Panc1 (cell line): ENCODE measurements around the gene CCDC85A. TPM values are rescaled to one million over a fixed set of nuclear protein-coding genes. Genes with fewer than 3 reads are reported as not detected.

Experiments used
- ATAC-seq: fragments of 200-7000 bp; cut with Tn5 transposase; 2 replicates; pipeline ENCODE4 v1.9.1; 2020; ENCODE audit warnings: mild to moderate bottlenecking, moderate library complexity
- BruUV-seq: library from RNA; stranded (reverse); fragments of 400-500 nt; replicated peaks from 2 replicates; lab custom pipeline; 2021; lab: Mats Ljungman, UMichigan
- CTCF ChIA-PET: fragments of 300-600 bp; sonication (Branson Sonifier 250); formaldehyde crosslinking; loops from one replicate; lab custom pipeline; 2022; ENCODE audit warnings: antibody characterized with exemption; lab: Charles Lee
- POLR2A ChIA-PET: fragments of 300-600 bp; sonication (Branson Sonifier 250); formaldehyde crosslinking; loops from one replicate; lab custom pipeline; 2022; ENCODE audit warnings: antibody characterized with exemption; lab: Charles Lee
- DNase-seq: peaks from one replicate; pipeline ENCODE4 v3.0.0-alpha.2; 2010; ENCODE audit warnings: low read depth, low spot score
- H3K27ac ChIP-seq: 2 replicates; pipeline ENCODE4 v1.5.1; 2011; ENCODE audit warnings: mild to moderate bottlenecking, low read length, inconsistent platforms
- H3K27me3 ChIP-seq: fragments of 200-500 bp; sonication (Bioruptor generic); 2 replicates; pipeline ENCODE4 v1.6.0; 2014; ENCODE audit warnings: low read length, inconsistent platforms; ENCODE audit not compliant: control insufficient read depth, insufficient read depth
- H3K36me3 ChIP-seq: fragments of 200-500 bp; sonication (Bioruptor generic); 2 replicates; pipeline ENCODE4 v1.5.1; 2014; ENCODE audit warnings: inconsistent platforms, mild to moderate bottlenecking, low read length, moderate library complexity; ENCODE audit not compliant: control insufficient read depth, insufficient read depth
- H3K4me1 ChIP-seq: 2 replicates; pipeline ENCODE4 v1.5.1; 2011; ENCODE audit warnings: inconsistent platforms, mild to moderate bottlenecking, low read length, moderate library complexity; ENCODE audit not compliant: control insufficient read depth, insufficient read depth
- H3K4me3 ChIP-seq, 2 experiments: 2 replicates each; pipeline ENCODE4 v1.5.1; 2011 to 2012; ENCODE audit warnings: low read depth in 2 of 2, low read length in 2 of 2, mild to moderate bottlenecking in 2 of 2, inconsistent platforms in 1 of 2, moderate library complexity in 1 of 2
- H3K9me3 ChIP-seq: fragments of 200-500 bp; sonication (Bioruptor generic); 2 replicates; pipeline ENCODE4 v1.5.1; 2014; ENCODE audit warnings: low read depth, mild to moderate bottlenecking, inconsistent platforms, low read length, moderate library complexity; ENCODE audit not compliant: control insufficient read depth, insufficient read depth
- CTCF ChIP-seq: fragments of 450-650 bp; IDR thresholded peaks from 2 replicates; pipeline ENCODE4 v1.5.1; 2017; ENCODE audit warnings: mild to moderate bottlenecking
- POLR2AphosphoS5 ChIP-seq: IDR thresholded peaks from 2 replicates; pipeline ENCODE4 v1.6.1; 2012; ENCODE audit warnings: mild to moderate bottlenecking, low read depth, low read length, moderate library complexity
- REST ChIP-seq, 2 experiments: IDR thresholded peaks; 2 replicates each; pipeline ENCODE4 v1.6.1; 2011 to 2012; ENCODE audit warnings: low read depth in 2 of 2, control low read depth in 1 of 2, low read length in 1 of 2, mild to moderate bottlenecking in 1 of 2, moderate library complexity in 1 of 2; ENCODE audit not compliant: insufficient read depth in 1 of 2
- SIN3A ChIP-seq: IDR thresholded peaks from 2 replicates; pipeline ENCODE4 v1.6.1; 2012; ENCODE audit warnings: low read depth, mild to moderate bottlenecking, low read length, moderate library complexity, borderline replicate concordance; ENCODE audit not compliant: insufficient read depth
- TCF7L2 ChIP-seq: IDR thresholded peaks from 2 replicates; pipeline ENCODE4 v1.6.1; 2011; ENCODE audit warnings: mild to moderate bottlenecking, low read depth, low read length, inconsistent platforms
- in situ Hi-C: cut with HindIII; loops from 2 replicates; pipeline ENCODE4 v1.10.0; 2016; ENCODE audit warnings: low sequenced_read_pairs, low pct_unique_long_range_greater_than_20kb
- intact Hi-C: fragments of 100-400 bp; cut with micrococcal nuclease; formaldehyde crosslinking; loops from one replicate; pipeline ENCODE4 v1.10.0; 2022; ENCODE audit not compliant: unreplicated experiment
- total RNA-seq: library from RNA; stranded (reverse); gene quantifications from one replicate; pipeline ENCODE4 v1.2.1, GENCODE V29; 2021; ENCODE audit not compliant: unreplicated experiment

CCDC85A gene
- total RNA-seq, 1 experiment from 2014 or later, result 0.05 TPM

DNA sequence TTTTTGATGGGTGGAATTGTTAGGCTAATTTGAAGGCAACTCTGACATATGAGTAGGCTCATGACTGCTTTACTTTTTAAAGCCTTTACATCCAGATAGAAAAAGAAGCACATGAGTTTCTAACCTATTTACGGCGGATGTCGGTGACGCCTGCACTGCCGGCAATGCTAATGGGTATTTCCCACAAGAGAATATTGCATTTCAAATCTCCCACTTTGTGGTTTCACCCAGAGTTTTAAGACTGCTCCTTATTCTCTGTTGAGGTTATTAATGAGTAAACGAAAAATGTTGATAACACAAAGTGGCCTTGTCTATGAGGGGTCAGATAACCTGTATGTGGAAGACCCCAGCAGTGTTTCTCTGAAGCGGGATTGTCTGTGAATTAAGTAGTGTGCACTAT lies 14.0 kb downstream of the CCDC85A start:
- H3K36me3 ChIP-seq, result no peaks in the 10 kb centered on the region
- TF ChIP-seq TCF7L2 (no peak), CTCF (no peak), REST (IDR thresholded peaks at IDR 0.05; ENCODE audit: insufficient read depth in 1 of 2, low read depth in 2 of 2, low read length in 1 of 2) (no peak), POLR2AphosphoS5 (no peak), SIN3A (no peak)
- CTCF ChIA-PET, result no interaction called here
- H3K4me1 ChIP-seq, result no peaks in the 10 kb centered on the region
- no peak for ATAC-seq
- POLR2A ChIA-PET, result no interaction called here
- in situ Hi-C loops, result no loop called here
- intact Hi-C loops, result no loop called here
- no peak for DNase-seq
- H3K4me3 ChIP-seq, result no peak overlapping the region
- BruUV-seq, result no TSS peak
- H3K27me3 ChIP-seq, result peaks cover 1% of the 10 kb centered on the region; the same call in 1 of the 2 replicates
- H3K27ac ChIP-seq, result no peak overlapping the region
- H3K9me3 ChIP-seq, result no peaks in the 10 kb centered on the region

- CTCF ChIA-PET, result no interaction called here
- in situ Hi-C loops, result no loop called here
- no TSS peak for BruUV-seq
- Histone ChIP-seq H3K27ac (no peak overlapping the region), H3K36me3 (no peaks in the 10 kb centered on the region), H3K4me1 (no peaks in the 10 kb centered on the region), H3K4me3 (no peak overlapping the region), H3K9me3 (no peaks in the 10 kb centered on the region), H3K27me3 (peaks cover 2% of the 10 kb centered on the region; the same call in 1 of the 2 replicates)
- no peak for ATAC-seq
- intact Hi-C loops, result no loop called here
- no peak for TF ChIP-seq TCF7L2
- no peak for TF ChIP-seq CTCF
- TF ChIP-seq SIN3A, result no peak
- TF ChIP-seq REST (IDR thresholded peaks at IDR 0.05; ENCODE audit: insufficient read depth in 1 of 2, low read depth in 2 of 2, low read length in 1 of 2), result no peak
- TF ChIP-seq POLR2AphosphoS5, result no peak
- DNase-seq, result no peak
- POLR2A ChIA-PET, result no interaction called here
Observed at GRCh38 chr2:56198936-56199335, 15.1 kb downstream of the CCDC85A start.
